ENCODE data around the gene RAB29.
"Not testable (repeated sequence)": the region's sequence is repeated elsewhere in the genome, so short reads cannot be mapped to it uniquely, and the experiment has no call there.

Gene RAB29, protein sequence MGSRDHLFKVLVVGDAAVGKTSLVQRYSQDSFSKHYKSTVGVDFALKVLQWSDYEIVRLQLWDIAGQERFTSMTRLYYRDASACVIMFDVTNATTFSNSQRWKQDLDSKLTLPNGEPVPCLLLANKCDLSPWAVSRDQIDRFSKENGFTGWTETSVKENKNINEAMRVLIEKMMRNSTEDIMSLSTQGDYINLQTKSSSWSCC

DNA sequence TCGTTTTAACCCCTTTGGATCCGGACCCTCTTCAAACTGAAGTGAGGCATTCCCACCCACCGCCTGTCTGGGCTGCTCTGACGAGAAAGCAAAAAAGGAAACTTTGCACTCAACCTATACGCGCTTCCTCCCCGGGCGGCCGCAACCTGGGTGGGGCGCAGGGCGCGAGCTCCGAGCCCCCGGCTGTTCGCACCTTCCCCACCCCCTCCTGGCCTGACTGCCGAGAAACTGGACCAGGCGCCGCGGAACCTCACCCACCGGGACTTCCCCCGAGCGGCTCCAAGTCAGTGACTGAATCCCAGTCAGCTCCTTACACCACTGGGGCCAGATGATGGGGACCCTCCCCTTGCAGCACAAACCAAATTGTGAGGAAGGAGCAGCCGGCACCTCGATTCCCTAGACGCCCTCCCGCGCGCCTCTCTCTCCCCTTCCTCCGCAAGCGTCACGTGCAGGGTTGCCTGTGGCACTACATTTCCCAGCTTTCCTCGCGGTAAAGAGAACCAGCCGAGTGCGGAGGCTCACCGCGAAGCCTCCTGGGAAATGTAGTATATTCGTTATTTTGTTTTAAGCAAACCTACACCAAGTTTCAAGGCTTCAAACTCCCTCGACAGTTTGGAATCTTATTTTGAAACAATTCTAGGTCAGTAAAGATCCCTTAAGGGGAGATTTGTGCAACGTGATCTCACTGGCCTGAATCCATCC is at the start of gene RAB29:
RAB29 (minus strand) TSS at position 468 of the 702 bp plus-strand sequence. CDS start 526 bp downstream, outside the sequence.
- DNase-seq (ENCODE audit: low read depth in 1 of 2, low spot score in 1 of 2) = peak; percentile 56 to 78

DNA sequence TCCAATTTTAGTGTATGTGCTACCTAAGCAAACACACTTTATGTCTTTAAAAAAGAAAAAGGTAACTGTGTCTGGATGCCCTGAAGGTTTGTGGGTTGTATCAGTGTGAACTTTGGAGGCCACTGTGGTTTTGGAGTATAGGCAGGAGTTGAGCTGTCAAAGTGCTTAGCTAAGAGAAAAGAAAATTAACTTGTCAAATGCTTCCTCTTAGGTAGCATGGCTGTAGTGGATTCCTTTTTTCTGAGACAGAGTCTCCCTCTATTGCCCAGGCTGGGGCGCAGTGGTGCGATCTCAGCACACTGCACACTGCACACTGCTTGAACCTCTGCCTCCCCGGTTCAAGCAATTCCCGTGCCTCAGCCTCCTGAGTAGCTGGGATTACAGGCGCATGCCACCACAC is 48.9 kb upstream of the RAB29 start:
- no peak for DNase-seq (ENCODE audit: low read depth in 1 of 2, low spot score in 1 of 2)

GRCh38 chr1:205823260-205823659 is 48.0 kb upstream of the RAB29 start:
- not testable (repeated sequence) for DNase-seq (ENCODE audit: low read depth in 1 of 2, low spot score in 1 of 2)

DNA sequence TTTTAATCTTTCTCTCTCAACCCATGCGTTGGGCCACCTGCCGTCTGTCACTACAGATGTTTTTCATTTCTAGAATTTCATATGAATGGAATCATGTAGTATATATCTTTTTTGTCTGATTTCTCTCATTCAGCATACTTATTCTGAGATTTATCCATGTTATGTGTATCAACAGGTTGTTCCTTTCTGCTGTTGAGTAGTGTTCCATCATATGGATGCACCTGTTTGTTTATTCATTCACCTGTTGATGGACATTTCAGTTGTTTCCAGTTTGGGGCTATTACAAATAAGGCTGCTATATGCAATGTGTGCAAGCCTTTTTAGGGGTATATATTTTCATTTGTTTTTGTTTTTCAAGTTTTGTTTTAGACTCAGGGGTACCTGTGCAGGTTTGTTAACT is 47.1 kb upstream of the RAB29 start:
- DNase-seq (ENCODE audit: low read depth in 1 of 2, low spot score in 1 of 2) = no peak

DNA sequence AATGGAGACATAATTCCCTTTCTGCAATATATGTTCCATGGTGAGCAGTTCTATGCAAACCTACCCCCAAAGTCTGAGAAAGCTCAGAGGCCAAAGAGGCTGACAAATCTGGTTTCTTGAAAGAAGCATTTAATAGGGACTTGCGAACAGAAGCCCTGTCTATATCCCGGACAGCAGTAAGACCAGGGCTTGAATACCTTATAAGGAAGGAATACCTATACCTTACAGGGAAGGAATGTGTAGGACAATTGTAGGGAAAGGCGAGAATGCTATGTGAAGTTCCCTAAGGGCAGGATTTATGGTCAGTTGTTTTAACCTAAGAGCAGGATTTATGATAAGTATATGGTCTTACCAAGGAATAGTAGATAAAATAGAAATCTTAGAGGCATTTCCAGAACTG is 42.7 kb upstream of the RAB29 start:
- DNase-seq (ENCODE audit: low read depth in 1 of 2, low spot score in 1 of 2) = no peak

DNA sequence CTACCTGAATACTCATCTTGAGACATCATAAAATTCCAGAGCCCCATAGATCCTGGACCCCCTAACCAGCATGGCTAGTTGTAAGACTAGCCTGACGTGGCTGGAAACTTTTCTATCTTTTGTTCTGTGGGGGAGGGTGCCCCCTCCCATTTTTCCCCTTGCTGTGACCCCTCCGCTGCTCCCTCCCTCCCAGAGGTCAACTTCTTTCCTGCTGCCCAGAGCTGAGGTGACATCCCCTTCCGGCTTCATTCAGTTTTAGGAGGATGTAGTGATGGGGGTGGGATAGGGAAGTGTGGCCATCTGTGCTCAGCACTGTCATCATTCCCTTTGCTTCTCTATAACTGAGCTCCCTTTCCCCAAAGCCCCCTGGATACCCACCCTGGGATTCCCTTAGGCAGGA is 42.1 kb upstream of the RAB29 start:
- DNase-seq (ENCODE audit: low read depth in 1 of 2, low spot score in 1 of 2) = no peak

GRCh38 chr1:205813755-205814058 is 38.4 kb upstream of the RAB29 start:
- peak in 1 of 2 donors; percentile 21 for DNase-seq (ENCODE audit: low read depth in 1 of 2, low spot score in 1 of 2)

- peak; percentile 76 to 88 for DNase-seq (ENCODE audit: low read depth in 1 of 2, low spot score in 1 of 2)
Measured at GRCh38 chr1:205812878-205813754, 37.8 kb upstream of the RAB29 start, which contains the start of gene SLC41A1. TSS of gene SLC41A1 (minus strand) at chr1:205813198. CDS start at chr1:205810441, 2,757 bp downstream.

GRCh38 chr1:205812271-205812877 is 37.1 kb upstream of the RAB29 start:
- DNase-seq (ENCODE audit: low read depth in 1 of 2, low spot score in 1 of 2) = no peak

DNA sequence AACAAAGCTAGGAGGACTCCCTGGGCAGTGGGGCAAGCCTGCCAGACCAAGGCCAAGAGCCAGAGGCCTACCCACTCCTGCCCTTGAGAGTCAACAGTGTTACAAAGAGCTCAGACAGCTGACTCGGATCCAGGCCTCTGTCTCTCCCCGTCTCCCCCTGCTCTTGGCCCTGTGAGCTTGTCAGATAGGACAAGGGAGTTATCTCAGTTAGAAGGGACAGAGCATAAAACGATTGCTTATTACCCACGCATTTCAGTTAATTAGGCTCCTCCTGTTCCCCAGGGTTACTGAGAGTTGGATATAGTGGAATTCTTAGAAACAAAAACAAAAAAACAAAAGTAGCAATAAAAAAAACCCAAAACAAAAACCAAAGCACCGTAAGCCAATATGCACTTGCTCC is 36.4 kb upstream of the RAB29 start:
- DNase-seq (ENCODE audit: low read depth in 1 of 2, low spot score in 1 of 2) = no peak

DNA sequence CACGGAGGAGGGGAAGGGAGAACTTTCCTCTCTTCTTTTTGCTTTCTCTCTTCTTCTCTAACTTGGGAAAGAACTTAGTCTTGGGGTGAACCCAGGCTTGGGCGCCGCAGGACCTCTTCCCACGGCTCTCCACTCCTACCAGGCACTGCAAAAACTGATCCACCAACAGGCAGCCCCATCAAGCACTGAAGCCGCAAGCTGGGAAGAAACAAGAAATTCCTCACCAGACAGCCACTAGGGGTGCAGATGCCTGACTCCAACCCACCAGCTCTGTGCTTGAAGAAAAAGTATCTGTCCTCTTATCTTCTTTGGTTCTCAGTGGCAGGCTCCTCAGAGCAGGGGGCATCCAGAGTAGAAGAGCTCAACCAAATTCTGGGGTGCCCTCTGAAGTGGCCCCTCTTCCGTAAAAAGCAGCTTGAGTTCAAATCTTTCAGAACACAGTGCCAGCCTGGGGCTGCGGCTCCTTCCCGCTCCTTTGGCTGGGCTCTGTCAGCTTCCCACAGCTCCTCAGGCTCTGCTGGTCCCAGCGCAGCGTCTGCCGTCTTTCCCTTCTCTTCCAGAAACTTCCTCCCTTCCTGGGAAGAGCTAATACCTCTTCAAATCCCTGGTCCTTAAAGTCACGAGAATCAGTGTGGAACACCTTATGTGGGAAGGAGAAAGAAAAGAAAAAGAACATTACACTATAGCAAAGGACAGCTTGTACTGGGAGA is 35.3 kb upstream of the RAB29 start:
- no peak for DNase-seq (ENCODE audit: low read depth in 1 of 2, low spot score in 1 of 2)

DNA sequence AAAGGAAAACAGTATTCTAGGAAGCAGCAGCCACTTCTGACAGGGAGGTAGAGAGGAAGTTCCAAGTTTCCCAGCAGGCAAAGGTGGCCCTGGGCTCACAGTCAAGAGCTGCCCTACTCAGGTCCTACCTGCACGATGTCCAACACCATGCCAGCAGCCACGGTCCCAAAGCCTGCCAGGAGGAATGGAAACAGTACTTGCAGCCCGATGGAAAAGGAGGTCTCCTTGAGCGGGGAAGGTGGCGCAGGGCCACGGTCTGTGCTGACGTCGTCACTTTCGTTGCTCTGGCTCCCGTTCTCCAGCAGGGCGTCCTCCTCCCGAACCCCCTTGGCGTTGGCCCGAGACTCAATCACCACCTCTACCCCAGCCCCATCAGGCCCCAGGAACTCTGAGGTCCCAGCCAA is 34.7 kb upstream of the RAB29 start:
- no peak for DNase-seq (ENCODE audit: low read depth in 1 of 2, low spot score in 1 of 2)

DNA sequence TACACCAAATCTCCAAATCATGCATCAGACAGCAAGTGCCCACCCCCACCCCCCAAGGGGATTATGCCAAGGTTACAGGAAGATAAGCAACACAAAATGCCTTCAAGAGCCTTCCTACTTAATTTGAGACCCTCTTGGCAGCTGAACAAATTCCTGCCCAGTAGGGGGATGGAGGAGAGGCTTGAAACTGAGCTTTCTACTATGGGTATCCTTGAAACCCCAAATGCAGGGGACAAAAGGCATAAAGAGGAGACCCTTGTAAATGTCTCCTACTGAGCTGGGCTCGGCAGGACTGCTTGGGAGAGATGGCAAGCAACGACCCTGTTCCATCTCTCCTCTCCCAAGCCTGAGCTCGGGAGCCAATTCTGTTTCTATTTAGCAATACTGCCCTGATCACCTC is 34.2 kb upstream of the RAB29 start:
- no peak for DNase-seq (ENCODE audit: low read depth in 1 of 2, low spot score in 1 of 2)

- DNase-seq (ENCODE audit: low read depth in 1 of 2, low spot score in 1 of 2) = peak; percentile 7 to 32
Measured at GRCh38 chr1:205805082-205805711, 29.9 kb upstream of the RAB29 start.

GRCh38 chr1:205804605-205805004 is 29.3 kb upstream of the RAB29 start:
- DNase-seq (ENCODE audit: low read depth in 1 of 2, low spot score in 1 of 2) = no peak

GRCh38 chr1:205803986-205804385 is 28.7 kb upstream of the RAB29 start:
- no peak for DNase-seq (ENCODE audit: low read depth in 1 of 2, low spot score in 1 of 2)

- DNase-seq (ENCODE audit: low read depth in 1 of 2, low spot score in 1 of 2) = no peak
Measured at GRCh38 chr1:205802060-205802459, 26.8 kb upstream of the RAB29 start.

GRCh38 chr1:205800981-205801703 is 25.9 kb upstream of the RAB29 start:
- no peak for DNase-seq (ENCODE audit: low read depth in 1 of 2, low spot score in 1 of 2)

- no peak for DNase-seq (ENCODE audit: low read depth in 1 of 2, low spot score in 1 of 2)
Measured at GRCh38 chr1:205800427-205800826, 25.1 kb upstream of the RAB29 start.

GRCh38 chr1:205798577-205798976 is 23.3 kb upstream of the RAB29 start:
- DNase-seq (ENCODE audit: low read depth in 1 of 2, low spot score in 1 of 2) = no peak
